Tibial artery (tissue), 4 donors: ENCODE measurements around the gene SCGB3A1.

Experiments used
- DNase-seq, 2 donors: peaks; one replicate each; pipeline ENCODE4 v3.0.0-alpha.2; 2019
- H3K27ac ChIP-seq, 2 donors: fragments of 200-600 bp; sonication (generic) in 1 of 2; 1 replicate in 1 of 2; 2 replicates in 1 of 2; pipeline ENCODE4 v1.5.1; 2018 to 2019; ENCODE audit warnings: mild to moderate bottlenecking in 1 of 2
- H3K27me3 ChIP-seq, 2 donors: fragments of 200-600 bp; sonication (generic) in 1 of 2; one replicate each; pipeline versions ENCODE4 v1.5.1 to v1.6.0; 2016 to 2019
- H3K36me3 ChIP-seq, 3 donors: fragments of 200-600 bp; sonication (generic) in 2 of 3; one replicate each; pipeline ENCODE4 v1.5.1; 2016 to 2019; ENCODE audit warnings: mild to moderate bottlenecking in 2 of 3
- H3K4me1 ChIP-seq, 4 donors: fragments of 200-600 bp; sonication (generic) in 2 of 4; 1 replicate in 3 of 4; 2 replicates in 1 of 4; pipeline ENCODE4 v1.5.1; 2016 to 2019
- H3K4me3 ChIP-seq, 2 donors: fragments of 200-600 bp; sonication (generic) in 1 of 2; 1 replicate in 1 of 2; 2 replicates in 1 of 2; pipeline ENCODE4 v1.5.1; 2018 to 2019; ENCODE audit warnings: mild to moderate bottlenecking in 2 of 2
- H3K9me3 ChIP-seq, 3 donors: fragments of 200-600 bp; sonication (generic) in 1 of 3; one replicate each; pipeline ENCODE4 v1.5.1; 2016 to 2019
- CTCF ChIP-seq, 2 experiments: fragments of 200-600 bp in 1 of 2; fragments of 450-650 bp in 1 of 2; IDR thresholded peaks; one replicate each; pipeline ENCODE4 v1.5.1; 2017 to 2019; ENCODE audit warnings: antibody characterized with exemption in 2 of 2, mild to moderate bottlenecking in 1 of 2, moderate library complexity in 1 of 2
- intact Hi-C: fragments of 100-400 bp; cut with DNase I; formaldehyde crosslinking; loops from one replicate; pipeline ENCODE4 v1.15.0; 2023; ENCODE audit warnings: low total_unique reads

SCGB3A1 gene

GRCh38 chr5:180623411-180623834, 32.1 kb upstream of the SCGB3A1 start:
- Histone ChIP-seq H3K4me1 (peaks cover 0 to 8% (median 4%) of the 10 kb centered on the region in 4 donors), H3K36me3 (no peaks in the 10 kb centered on the region), H3K27ac (no peak overlapping the region), H3K9me3 (no peaks in the 10 kb centered on the region), H3K4me3 (no peak overlapping the region), H3K27me3 (peaks cover 0 to 37% of the 10 kb centered on the region in 2 donors)
- no peak for DNase-seq
- TF ChIP-seq CTCF (IDR thresholded peaks at IDR 0.05) = no peak
- intact Hi-C loops = no loop called here

- no peak for TF ChIP-seq CTCF (IDR thresholded peaks at IDR 0.05)
- no peak for DNase-seq
- Histone ChIP-seq H3K27ac (no peak overlapping the region), H3K9me3 (no peaks in the 10 kb centered on the region), H3K4me3 (no peak overlapping the region), H3K4me1 (peaks cover 0 to 8% (median 4%) of the 10 kb centered on the region in 4 donors), H3K27me3 (peaks cover 0 to 39% of the 10 kb centered on the region in 2 donors), H3K36me3 (no peaks in the 10 kb centered on the region)
- intact Hi-C loops = no loop called here
Measured at GRCh38 chr5:180622910-180623309, 31.6 kb upstream of the SCGB3A1 start.

- H3K27ac ChIP-seq = no peak overlapping the region
- no peak overlapping the region for H3K4me3 ChIP-seq
- no peaks in the 10 kb centered on the region for H3K36me3 ChIP-seq
- intact Hi-C loops = no loop called here
- H3K4me1 ChIP-seq = peaks cover 0 to 8% (median 4%) of the 10 kb centered on the region in 4 donors
- H3K9me3 ChIP-seq = no peaks in the 10 kb centered on the region
- no peak for TF ChIP-seq CTCF (IDR thresholded peaks at IDR 0.05)
- DNase-seq = no peak
- H3K27me3 ChIP-seq = peaks cover 0 to 42% of the 10 kb centered on the region in 2 donors
Measured at GRCh38 chr5:180621311-180621710, 30.0 kb upstream of the SCGB3A1 start.

GRCh38 chr5:180620014-180620413, 28.7 kb upstream of the SCGB3A1 start:
- H3K27ac ChIP-seq = no peak overlapping the region
- peaks cover 0 to 45% of the 10 kb centered on the region in 2 donors for H3K27me3 ChIP-seq
- intact Hi-C loops = no loop called here
- no peaks in the 10 kb centered on the region for H3K36me3 ChIP-seq
- H3K4me3 ChIP-seq = no peak overlapping the region
- DNase-seq = no peak
- no peak for TF ChIP-seq CTCF (IDR thresholded peaks at IDR 0.05)
- H3K9me3 ChIP-seq = no peaks in the 10 kb centered on the region
- H3K4me1 ChIP-seq = peaks cover 0 to 8% (median 4%) of the 10 kb centered on the region in 4 donors

GRCh38 chr5:180619563-180619915, 28.2 kb upstream of the SCGB3A1 start:
- intact Hi-C loops = no loop called here
- Histone ChIP-seq H3K9me3 (no peaks in the 10 kb centered on the region), H3K4me1 (peaks cover 0 to 8% (median 4%) of the 10 kb centered on the region in 4 donors), H3K27ac (no peak overlapping the region), H3K36me3 (no peaks in the 10 kb centered on the region), H3K4me3 (no peak overlapping the region), H3K27me3 (peaks cover 0 to 45% of the 10 kb centered on the region in 2 donors)
- no peak for TF ChIP-seq CTCF (IDR thresholded peaks at IDR 0.05)
- DNase-seq = no peak
